ENCODE measurements around the gene PDGFRB.

PDGFRB gene

DNA sequence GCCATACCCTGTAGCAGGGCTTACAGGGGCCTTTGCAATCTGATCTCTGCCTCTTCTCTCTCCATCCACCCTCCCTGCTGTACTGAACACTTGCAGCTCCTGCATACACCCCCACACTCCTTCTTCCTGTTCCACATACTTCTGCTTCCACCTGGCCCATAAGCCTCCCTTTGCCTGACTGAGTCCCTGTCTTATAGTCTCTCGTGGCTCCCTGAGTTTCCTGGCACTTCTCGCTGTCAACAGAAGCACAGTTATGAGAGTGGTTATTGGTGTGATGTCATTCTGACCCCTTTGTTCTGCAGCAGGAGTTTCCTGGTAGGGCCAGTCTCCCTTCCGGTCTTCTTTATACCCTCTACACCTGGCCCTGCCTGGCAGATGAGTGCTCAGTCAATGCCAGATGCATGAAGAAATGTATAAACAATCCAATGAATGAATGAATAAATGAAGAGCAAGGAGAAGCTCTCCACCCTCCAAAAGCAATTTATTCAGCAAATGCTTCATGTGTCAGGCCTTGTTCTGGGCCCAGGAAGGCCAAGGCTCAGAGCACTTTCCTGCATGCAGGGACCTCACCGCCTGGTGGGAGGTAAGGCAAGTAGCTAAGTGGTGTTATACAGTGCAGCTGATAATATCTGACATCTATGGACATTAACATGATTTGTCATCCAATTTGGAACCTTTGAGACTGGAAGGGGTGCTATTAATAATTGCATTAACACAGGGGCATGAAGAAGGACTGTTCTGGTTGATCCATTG is 48.8 kb downstream of the PDGFRB start:
- DNase-seq (ENCODE audit: low read depth) = peak; percentile 64
- TF ChIP-seq MAX (IDR thresholded peaks at IDR 0.05; ENCODE audit: low read depth, low read length) = no peak
- TF ChIP-seq POLR2A (IDR thresholded peaks at IDR 0.05; ENCODE audit: extremely low read depth, insufficient read length) = no peak
- TF ChIP-seq, protein P1, sequence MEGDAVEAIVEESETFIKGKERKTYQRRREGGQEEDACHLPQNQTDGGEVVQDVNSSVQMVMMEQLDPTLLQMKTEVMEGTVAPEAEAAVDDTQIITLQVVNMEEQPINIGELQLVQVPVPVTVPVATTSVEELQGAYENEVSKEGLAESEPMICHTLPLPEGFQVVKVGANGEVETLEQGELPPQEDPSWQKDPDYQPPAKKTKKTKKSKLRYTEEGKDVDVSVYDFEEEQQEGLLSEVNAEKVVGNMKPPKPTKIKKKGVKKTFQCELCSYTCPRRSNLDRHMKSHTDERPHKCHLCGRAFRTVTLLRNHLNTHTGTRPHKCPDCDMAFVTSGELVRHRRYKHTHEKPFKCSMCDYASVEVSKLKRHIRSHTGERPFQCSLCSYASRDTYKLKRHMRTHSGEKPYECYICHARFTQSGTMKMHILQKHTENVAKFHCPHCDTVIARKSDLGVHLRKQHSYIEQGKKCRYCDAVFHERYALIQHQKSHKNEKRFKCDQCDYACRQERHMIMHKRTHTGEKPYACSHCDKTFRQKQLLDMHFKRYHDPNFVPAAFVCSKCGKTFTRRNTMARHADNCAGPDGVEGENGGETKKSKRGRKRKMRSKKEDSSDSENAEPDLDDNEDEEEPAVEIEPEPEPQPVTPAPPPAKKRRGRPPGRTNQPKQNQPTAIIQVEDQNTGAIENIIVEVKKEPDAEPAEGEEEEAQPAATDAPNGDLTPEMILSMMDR (IDR thresholded peaks at IDR 0.05; ENCODE audit: low read depth, low read length) = no peak

DNA sequence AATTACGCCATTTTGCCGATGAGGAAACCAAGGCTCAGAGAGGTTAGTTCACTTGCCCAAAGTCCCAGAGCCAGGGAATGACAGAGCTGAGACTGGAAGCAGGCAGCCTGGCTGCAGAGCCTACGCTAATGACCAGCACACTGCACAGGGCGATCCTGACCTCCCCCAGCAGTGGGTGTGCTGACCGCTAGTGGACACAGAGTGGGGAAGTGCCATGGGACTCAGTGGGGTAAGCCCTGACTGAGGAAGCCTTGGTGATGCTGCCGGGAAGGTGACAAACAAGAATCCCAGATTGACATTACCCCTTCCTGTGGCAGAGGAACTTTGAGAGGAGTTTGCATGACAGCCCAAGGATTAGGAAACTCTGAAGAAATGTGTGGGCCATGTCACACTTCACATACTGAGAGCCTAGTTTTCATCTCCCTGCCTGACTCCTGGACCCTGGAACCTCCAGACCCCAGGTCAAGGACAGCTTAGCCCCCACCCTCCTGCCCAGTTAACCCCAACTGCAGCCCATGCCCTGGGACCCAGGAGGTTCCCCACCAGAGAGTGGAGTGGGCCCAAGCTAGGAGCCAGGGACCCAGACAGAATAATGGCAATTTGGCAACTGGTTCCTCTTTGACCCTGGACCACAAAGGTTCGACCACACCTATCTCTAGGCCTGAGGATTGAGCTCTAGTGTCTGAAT is 49.6 kb downstream of the PDGFRB start:
- TF ChIP-seq, protein P1 (IDR thresholded peaks at IDR 0.05; ENCODE audit: low read depth, low read length) = no peak
- TF ChIP-seq MAX (IDR thresholded peaks at IDR 0.05; ENCODE audit: low read depth, low read length) = no peak
- no peak for TF ChIP-seq MYC (IDR thresholded peaks at IDR 0.05; ENCODE audit: low read depth, low read length)
- no peak for TF ChIP-seq POLR2A (IDR thresholded peaks at IDR 0.05; ENCODE audit: extremely low read depth, insufficient read length)
- no peak for DNase-seq (ENCODE audit: low read depth)
- no peak overlapping the region for H3K4me3 ChIP-seq (ENCODE audit: low read depth, low read length)

More for the DNA sequence above, 48.8 kb downstream of the PDGFRB start:
- H3K4me3 ChIP-seq (ENCODE audit: low read depth, low read length) = no peak overlapping the region

DNA sequence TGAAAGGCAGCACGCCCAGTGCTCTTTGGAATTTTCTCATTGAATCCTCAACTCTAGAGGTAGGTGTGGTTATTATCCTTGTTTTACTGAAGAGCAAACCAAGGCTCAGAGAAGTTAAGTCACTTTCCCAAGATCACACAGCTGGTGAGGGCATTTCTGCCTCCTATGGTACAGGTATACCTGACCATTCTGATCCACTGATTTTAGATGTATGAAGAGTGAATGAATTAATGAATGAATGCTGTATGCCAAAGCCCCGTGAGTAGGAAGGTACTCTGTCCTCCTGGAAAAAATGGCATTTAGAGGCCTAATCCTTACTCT is 51.1 kb downstream of the PDGFRB start:
- TF ChIP-seq, protein P1 (IDR thresholded peaks at IDR 0.05; ENCODE audit: low read depth, low read length) = no peak
- no peak for TF ChIP-seq MYC (IDR thresholded peaks at IDR 0.05; ENCODE audit: low read depth, low read length)
- DNase-seq (ENCODE audit: low read depth) = no peak
- H3K4me3 ChIP-seq (ENCODE audit: low read depth, low read length) = no peak overlapping the region

- H3K4me3 ChIP-seq (ENCODE audit: low read depth, low read length) = no peak overlapping the region
- TF ChIP-seq, protein P1 (IDR thresholded peaks at IDR 0.05; ENCODE audit: low read depth, low read length) = no peak
- TF ChIP-seq MYC (IDR thresholded peaks at IDR 0.05; ENCODE audit: low read depth, low read length) = no peak
- no peak for DNase-seq (ENCODE audit: low read depth)
Observed at GRCh38 chr5:150103678-150104549, 51.7 kb downstream of the PDGFRB start.

DNA sequence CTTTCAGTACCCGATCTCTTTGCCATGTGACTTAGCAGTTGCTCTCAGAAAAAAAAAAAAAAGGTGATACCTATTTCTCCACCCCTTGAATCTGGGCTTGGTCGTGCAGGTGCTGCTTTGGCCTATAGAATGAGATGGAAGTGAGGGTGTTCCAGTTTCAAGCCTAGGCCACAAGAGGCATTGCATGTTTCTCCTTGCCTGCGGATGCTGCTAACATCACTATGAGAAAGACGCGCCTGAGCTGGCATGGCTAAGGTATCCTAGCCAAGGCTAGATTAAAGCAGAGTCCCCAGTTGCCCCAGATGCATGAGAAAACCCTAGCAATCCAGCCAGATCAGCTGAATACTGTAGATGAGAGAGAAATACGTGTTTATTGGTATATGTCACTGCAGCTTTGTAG is 54.6 kb downstream of the PDGFRB start:
- TF ChIP-seq MAX (IDR thresholded peaks at IDR 0.05; ENCODE audit: low read depth, low read length) (no peak), POLR2A (IDR thresholded peaks at IDR 0.05; ENCODE audit: extremely low read depth, insufficient read length) (no peak)
- TF ChIP-seq, protein P1 (IDR thresholded peaks at IDR 0.05; ENCODE audit: low read depth, low read length) = no peak
- no peak for DNase-seq (ENCODE audit: low read depth)
- H3K4me3 ChIP-seq (ENCODE audit: low read depth, low read length) = no peak overlapping the region
